NT2/D1 (cell line): Measurements from ENCODE around the gene MRPS33.

Experiments used
- YY1 ChIP-seq: IDR thresholded peaks from 2 replicates; pipeline ENCODE4 v1.6.1; 2011; ENCODE audit not compliant: insufficient read length, insufficient read depth
- ZNF274 ChIP-seq: IDR thresholded peaks from 2 replicates; pipeline ENCODE4 v1.6.1; 2011; ENCODE audit warnings: mild to moderate bottlenecking, low read depth, low read length

GRCh38 chr7:140967438-140967837 is 47.3 kb downstream of the MRPS33 start:
- TF ChIP-seq ZNF274 (no peak), YY1 (no peak)
